AG04450 (cell line): ENCODE measurements around the gene RPS27L. TPM values are rescaled to one million over a fixed set of nuclear protein-coding genes. Genes with fewer than 3 reads are reported as not detected.

Experiments
- CTCF ChIA-PET: fragments of 300-600, 350-600 bp; formaldehyde crosslinking; extraction: SDS; loops from one replicate; lab custom pipeline; 2022; ENCODE audit warnings: antibody characterized with exemption, inconsistent platforms; lab: Charles Lee
- POLR2A ChIA-PET: fragments of 350-600 bp; formaldehyde crosslinking; extraction: SDS; loops from one replicate; lab custom pipeline; 2021; ENCODE audit warnings: antibody characterized with exemption, inconsistent platforms; lab: Yijun Ruan, JAX
- DNase-seq: peaks from one replicate; pipeline ENCODE4 v3.0.0-alpha.2; 2011; ENCODE audit warnings: low read depth, low spot score
- H3K27ac ChIP-seq: one replicate; pipeline ENCODE4 v1.5.1; 2012; ENCODE audit warnings: low read depth, low read length, control low read depth
- H3K27me3 ChIP-seq: one replicate; pipeline ENCODE4 v1.6.0; 2012; ENCODE audit warnings: low read length; ENCODE audit not compliant: control insufficient read depth, insufficient read depth
- H3K4me3 ChIP-seq: 2 replicates; pipeline ENCODE4 v1.5.1; 2011; ENCODE audit warnings: mild to moderate bottlenecking, low read depth, low read length, control low read depth
- H3K9me3 ChIP-seq: 2 replicates; pipeline ENCODE4 v1.5.1; 2012; ENCODE audit warnings: low read length; ENCODE audit not compliant: control insufficient read depth, insufficient read depth
- polyA plus RNA-seq: library from polyadenylated mRNA; depleted of rRNA; stranded (reverse); fragments of >200 nt; gene quantifications from 2 replicates; pipeline ENCODE4 v1.2.3, GENCODE V29; 2011
- TF ChIP-seq, protein P1 (sequence below): IDR thresholded peaks from 2 replicates; pipeline ENCODE4 v1.5.1; 2011; ENCODE audit warnings: low read depth, low read length, control low read depth, inconsistent platforms

Gene RPS27L
- polyA plus RNA-seq, 1 experiment, result 610 TPM

DNA sequence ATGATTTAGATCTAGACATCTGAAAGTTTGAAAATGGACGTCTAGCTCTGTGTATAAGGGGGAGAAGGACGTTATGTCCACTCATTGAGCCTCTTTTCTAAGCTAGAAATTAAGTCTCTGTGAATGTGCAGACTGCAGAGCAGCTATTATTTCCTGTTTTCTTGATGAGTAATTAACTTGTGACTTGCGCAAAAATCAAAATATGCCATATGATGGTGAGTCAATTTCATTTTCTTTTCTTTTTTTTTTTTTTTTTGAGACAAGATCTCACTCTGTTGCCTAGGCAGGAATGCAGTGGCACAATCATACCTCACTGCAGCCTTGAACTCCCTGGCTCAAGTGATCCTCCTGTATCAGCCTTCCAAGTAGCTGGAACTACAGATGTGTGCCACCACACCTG, 21.5 kb downstream of the RPS27L start:
- Histone ChIP-seq H3K27me3 (no peaks in the 10 kb centered on the region), H3K27ac (peak overlapping the region; percentile 79), H3K4me3 (no peak overlapping the region), H3K9me3 (no peaks in the 10 kb centered on the region)
- ChIA-PET CTCF (interaction anchor here (0.7 to 1.5 kb wide), 2 partner anchors 82 to 88 kb away, joined by 3 to 7 read pairs; no protein-coding TSS in a partner anchor), POLR2A (interaction anchor here (0.6 to 2.0 kb wide), 16 partner anchors 15 to 980 kb away, joined by 3 to 17 read pairs (median 4); partner anchors contain the start of gene RPS27L)
- DNase-seq, result peak; percentile 54
- TF ChIP-seq, protein P1, sequence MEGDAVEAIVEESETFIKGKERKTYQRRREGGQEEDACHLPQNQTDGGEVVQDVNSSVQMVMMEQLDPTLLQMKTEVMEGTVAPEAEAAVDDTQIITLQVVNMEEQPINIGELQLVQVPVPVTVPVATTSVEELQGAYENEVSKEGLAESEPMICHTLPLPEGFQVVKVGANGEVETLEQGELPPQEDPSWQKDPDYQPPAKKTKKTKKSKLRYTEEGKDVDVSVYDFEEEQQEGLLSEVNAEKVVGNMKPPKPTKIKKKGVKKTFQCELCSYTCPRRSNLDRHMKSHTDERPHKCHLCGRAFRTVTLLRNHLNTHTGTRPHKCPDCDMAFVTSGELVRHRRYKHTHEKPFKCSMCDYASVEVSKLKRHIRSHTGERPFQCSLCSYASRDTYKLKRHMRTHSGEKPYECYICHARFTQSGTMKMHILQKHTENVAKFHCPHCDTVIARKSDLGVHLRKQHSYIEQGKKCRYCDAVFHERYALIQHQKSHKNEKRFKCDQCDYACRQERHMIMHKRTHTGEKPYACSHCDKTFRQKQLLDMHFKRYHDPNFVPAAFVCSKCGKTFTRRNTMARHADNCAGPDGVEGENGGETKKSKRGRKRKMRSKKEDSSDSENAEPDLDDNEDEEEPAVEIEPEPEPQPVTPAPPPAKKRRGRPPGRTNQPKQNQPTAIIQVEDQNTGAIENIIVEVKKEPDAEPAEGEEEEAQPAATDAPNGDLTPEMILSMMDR, result no peak

DNA sequence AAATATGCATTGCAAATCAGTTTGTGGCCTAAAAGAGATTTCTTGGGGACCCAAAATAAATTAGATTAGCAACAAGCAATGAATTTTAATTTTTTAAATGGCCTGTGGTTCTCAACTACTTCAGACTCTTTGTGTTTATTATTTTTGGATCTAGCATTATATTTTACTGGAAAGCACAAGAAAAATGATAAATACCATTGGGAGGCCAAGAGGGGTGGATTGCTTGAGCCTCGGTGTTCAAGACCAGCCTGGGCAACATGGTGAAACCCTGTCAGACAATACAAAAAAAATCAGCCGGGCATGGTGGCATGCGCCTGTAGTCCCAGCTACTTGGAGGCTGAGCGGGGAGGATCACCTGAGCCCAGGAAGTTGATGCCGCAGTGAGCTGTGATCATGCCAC, 22.0 kb downstream of the RPS27L start:
- TF ChIP-seq, protein P1, result no peak
- CTCF ChIA-PET, result interaction anchor here (0.7 to 1.5 kb wide), 4 partner anchors 83 to 288 kb away, joined by 3 to 7 read pairs (median 4); no protein-coding TSS in a partner anchor
- Histone ChIP-seq H3K27me3 (no peaks in the 10 kb centered on the region), H3K4me3 (no peak overlapping the region), H3K9me3 (no peaks in the 10 kb centered on the region), H3K27ac (peak overlapping the region; percentile 79)
- POLR2A ChIA-PET, result interaction anchor here (0.6 to 2.0 kb wide), 13 partner anchors 15 to 979 kb away, joined by 3 to 17 read pairs (median 4); partner anchors contain the start of gene RPS27L
- no peak for DNase-seq

DNA sequence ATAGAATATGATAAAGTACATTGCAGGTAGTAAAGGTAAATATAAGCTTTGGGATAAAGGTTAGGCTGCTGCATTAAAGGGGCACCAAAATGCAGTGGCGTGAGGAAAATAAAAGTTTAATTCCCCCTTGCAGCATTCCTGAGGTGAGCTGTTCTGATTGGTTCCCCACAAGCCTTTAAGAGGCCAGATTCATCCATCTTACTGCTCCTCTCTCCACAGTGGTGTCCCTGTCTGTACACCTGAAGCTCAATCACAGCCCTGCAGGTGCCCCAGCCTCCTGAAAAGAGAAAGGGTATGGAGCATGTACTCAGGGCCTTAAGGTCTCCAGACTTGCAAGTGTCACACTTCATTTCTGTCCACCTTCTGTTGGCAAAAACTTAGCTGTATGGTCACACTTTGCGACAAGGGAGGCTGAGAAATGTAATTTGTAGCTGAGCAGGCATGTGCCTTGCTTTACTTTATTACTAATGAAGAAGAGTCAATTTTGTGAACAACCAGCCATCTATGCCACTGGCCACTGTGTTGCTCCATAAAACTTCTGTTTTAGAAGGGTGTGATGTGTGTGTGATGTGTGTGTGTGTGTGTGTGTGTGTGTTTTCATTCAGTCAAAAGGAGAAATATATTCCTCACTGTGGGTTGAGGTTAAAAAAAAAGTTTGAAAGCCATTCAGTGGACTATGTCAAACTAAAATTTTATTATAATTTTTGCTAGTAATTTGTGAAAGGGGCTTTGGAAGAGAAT, 22.9 kb downstream of the RPS27L start:
- H3K4me3 ChIP-seq, result no peak overlapping the region
- no peak for DNase-seq
- H3K27me3 ChIP-seq, result no peaks in the 10 kb centered on the region
- TF ChIP-seq, protein P1, result no peak
- POLR2A ChIA-PET, result interaction anchor here (0.6 to 1.5 kb wide), 4 partner anchors 15 to 26 kb away, joined by 3 to 9 read pairs (median 3); partner anchors contain the start of gene RPS27L
- no peaks in the 10 kb centered on the region for H3K9me3 ChIP-seq
- CTCF ChIA-PET, result interaction anchor here (0.7 to 1.5 kb wide), 6 partner anchors 40 to 1074 kb away, joined by 3 to 4 read pairs (median 4); no protein-coding TSS in a partner anchor
- peak overlapping the region; percentile 76 for H3K27ac ChIP-seq

DNA sequence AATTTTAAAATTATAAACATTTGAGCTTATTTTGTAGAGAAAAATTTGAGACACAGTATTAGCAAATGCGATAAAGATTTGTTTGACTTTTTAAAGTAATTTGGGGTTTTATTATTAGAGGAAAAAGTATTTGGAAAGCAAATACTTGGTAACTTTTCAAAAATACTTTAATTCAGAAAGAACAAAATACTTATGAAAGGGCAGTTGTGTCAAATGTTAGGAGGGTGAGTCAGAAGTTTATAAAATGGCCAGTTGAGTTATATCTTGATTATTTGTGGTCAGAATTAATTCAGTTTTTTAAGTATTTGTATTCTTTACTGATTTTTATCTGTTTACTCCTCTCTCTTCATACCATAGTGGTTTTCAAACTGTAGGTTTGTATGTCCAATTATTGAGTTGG, 23.5 kb downstream of the RPS27L start:
- CTCF ChIA-PET, result interaction anchor here (0.9 to 1.5 kb wide), 4 partner anchors 40 to 1073 kb away, joined by 3 to 4 read pairs (median 4); no protein-coding TSS in a partner anchor
- Histone ChIP-seq H3K4me3 (no peak overlapping the region), H3K9me3 (no peaks in the 10 kb centered on the region), H3K27me3 (no peaks in the 10 kb centered on the region), H3K27ac (no peak overlapping the region)
- TF ChIP-seq, protein P1, result no peak
- DNase-seq, result no peak
- POLR2A ChIA-PET, result interaction anchor here (0.6 to 1.5 kb wide), 3 partner anchors 15 to 26 kb away, joined by 3 to 9 read pairs (median 3); partner anchors contain the start of gene RPS27L

DNA sequence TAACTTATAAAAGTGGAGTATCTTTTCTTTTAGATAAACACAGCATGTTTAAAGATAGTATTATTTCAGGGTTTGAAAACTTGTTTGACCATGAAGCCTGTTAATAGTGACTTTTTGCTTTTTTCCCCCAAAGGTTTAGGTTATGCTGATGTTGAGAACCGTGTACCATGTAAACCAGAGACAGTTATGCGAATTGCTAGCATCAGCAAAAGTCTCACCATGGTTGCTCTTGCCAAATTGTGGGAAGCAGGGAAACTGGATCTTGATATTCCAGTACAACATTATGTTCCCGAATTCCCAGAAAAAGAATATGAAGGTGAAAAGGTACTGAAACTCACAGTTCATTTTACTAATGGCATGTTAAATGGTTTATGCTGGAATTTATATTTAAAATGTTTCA, 30.6 kb downstream of the RPS27L start:
- Histone ChIP-seq H3K4me3 (no peak overlapping the region), H3K9me3 (no peaks in the 10 kb centered on the region), H3K27me3 (no peaks in the 10 kb centered on the region), H3K27ac (no peak overlapping the region)
- TF ChIP-seq, protein P1, result no peak
- ChIA-PET POLR2A (no interaction called here), CTCF (no interaction called here)
- DNase-seq, result no peak
